ENCODE results near the gene DOK5. TPM values are rescaled to one million over a fixed set of nuclear protein-coding genes. Genes with fewer than 3 reads are reported as not detected.

Gene DOK5
- total and polyA plus RNA-seq, 9 of the 15 experiments (the other 6 are each of a cell fraction or from before 2014, with no cell fraction given) = not detected

GRCh38 chr20:54633374-54634355, 158.3 kb downstream of the DOK5 start:
- under 1% methylated on average over 13 of the region's 13 CpGs for WGBS (ENCODE audit: insufficient coverage, low coverage, missing lambda C conversion rate)
- no peak overlapping the region for H3K27ac ChIP-seq (ENCODE audit: extremely low read depth, low read depth, low read length)
- no peaks in the 10 kb centered on the region for H3K4me1 ChIP-seq (replicated peaks in 1 of 2; ENCODE audit: control insufficient read depth in 2 of 2, insufficient read depth in 2 of 2, low read length in 2 of 2)
- intact Hi-C loops (cut with micrococcal nuclease) (no loop called here), in situ Hi-C loops (cut with MboI) (loop anchor here (25.0 kb wide), 1 partner anchor 671 kb away; no protein-coding TSS in a partner anchor)
- ATAC-seq = no peak
- H3K27me3 ChIP-seq (ENCODE audit: control insufficient read depth in 2 of 2, insufficient read depth in 2 of 2, low read length in 2 of 2) = no peaks in the 10 kb centered on the region
- CTCF ChIA-PET (ENCODE audit: low intra/inter-chr PET ratio) = no interaction called here
- H3K4me2 ChIP-seq (ENCODE audit: insufficient read depth, low read length) = no peak overlapping the region
- H3K9ac ChIP-seq (ENCODE audit: insufficient read depth in 1 of 2, low read depth in 2 of 2, low read length in 2 of 2) = no peak overlapping the region
- TF ChIP-seq RB1 (IDR thresholded peaks at IDR 0.05; ENCODE audit: low read depth) = no peak
- TF ChIP-seq NRF1 (conservative IDR thresholded peaks at IDR 0.05 in 1 of 2, IDR thresholded peaks at IDR 0.05 in 1 of 2) = no peak
- TF ChIP-seq, protein P1, sequence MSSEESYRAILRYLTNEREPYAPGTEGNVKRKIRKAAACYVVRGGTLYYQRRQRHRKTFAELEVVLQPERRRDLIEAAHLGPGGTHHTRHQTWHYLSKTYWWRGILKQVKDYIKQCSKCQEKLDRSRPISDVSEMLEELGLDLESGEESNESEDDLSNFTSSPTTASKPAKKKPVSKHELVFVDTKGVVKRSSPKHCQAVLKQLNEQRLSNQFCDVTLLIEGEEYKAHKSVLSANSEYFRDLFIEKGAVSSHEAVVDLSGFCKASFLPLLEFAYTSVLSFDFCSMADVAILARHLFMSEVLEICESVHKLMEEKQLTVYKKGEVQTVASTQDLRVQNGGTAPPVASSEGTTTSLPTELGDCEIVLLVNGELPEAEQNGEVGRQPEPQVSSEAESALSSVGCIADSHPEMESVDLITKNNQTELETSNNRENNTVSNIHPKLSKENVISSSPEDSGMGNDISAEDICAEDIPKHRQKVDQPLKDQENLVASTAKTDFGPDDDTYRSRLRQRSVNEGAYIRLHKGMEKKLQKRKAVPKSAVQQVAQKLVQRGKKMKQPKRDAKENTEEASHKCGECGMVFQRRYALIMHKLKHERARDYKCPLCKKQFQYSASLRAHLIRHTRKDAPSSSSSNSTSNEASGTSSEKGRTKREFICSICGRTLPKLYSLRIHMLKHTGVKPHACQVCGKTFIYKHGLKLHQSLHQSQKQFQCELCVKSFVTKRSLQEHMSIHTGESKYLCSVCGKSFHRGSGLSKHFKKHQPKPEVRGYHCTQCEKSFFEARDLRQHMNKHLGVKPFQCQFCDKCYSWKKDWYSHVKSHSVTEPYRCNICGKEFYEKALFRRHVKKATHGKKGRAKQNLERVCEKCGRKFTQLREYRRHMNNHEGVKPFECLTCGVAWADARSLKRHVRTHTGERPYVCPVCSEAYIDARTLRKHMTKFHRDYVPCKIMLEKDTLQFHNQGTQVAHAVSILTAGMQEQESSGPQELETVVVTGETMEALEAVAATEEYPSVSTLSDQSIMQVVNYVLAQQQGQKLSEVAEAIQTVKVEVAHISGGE (CRISPR knock-in tag; IDR thresholded peaks at IDR 0.05) = peak in 1 of 3 experiments; percentile 77; a peak in 2 of 6 replicates
- no peak for TF ChIP-seq AFF4 (CRISPR knock-in tag; IDR thresholded peaks at IDR 0.05)
- TF ChIP-seq ZBTB5 (IDR thresholded peaks at IDR 0.05) = no peak
- TF ChIP-seq SETDB1 (IDR thresholded peaks at IDR 0.05; ENCODE audit: low read length) = no peak
- TF ChIP-seq ZKSCAN3 (CRISPR knock-in tag; IDR thresholded peaks at IDR 0.05) = no peak
- TF ChIP-seq, protein P2, sequence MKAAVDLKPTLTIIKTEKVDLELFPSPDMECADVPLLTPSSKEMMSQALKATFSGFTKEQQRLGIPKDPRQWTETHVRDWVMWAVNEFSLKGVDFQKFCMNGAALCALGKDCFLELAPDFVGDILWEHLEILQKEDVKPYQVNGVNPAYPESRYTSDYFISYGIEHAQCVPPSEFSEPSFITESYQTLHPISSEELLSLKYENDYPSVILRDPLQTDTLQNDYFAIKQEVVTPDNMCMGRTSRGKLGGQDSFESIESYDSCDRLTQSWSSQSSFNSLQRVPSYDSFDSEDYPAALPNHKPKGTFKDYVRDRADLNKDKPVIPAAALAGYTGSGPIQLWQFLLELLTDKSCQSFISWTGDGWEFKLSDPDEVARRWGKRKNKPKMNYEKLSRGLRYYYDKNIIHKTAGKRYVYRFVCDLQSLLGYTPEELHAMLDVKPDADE (conservative IDR thresholded peaks at IDR 0.05; ENCODE audit: control insufficient read depth, low read depth, low read length) = no peak
- TF ChIP-seq SPI1 (IDR thresholded peaks at IDR 0.05; ENCODE audit: borderline replicate concordance, low read depth, low read length) = peak; percentile 52; the same call in 1 of the 2 replicates
- no TSS peak for BruUV-seq (replicated peaks)
- no peaks in the 10 kb centered on the region for H3K9me1 ChIP-seq (ENCODE audit: control insufficient read depth, insufficient read depth, low read length)
- no peaks in the 10 kb centered on the region for H3K36me3 ChIP-seq (ENCODE audit: control insufficient read depth, insufficient read depth, low read length)
- H4K20me1 ChIP-seq (replicated peaks; ENCODE audit: control insufficient read depth, insufficient read depth, low read length) = no peaks in the 10 kb centered on the region
- no peaks in the 10 kb centered on the region for H3K9me3 ChIP-seq (replicated peaks; ENCODE audit: control insufficient read depth, insufficient read depth, low read depth, low read length)
- H2AFZ ChIP-seq (ENCODE audit: low read depth, low read length) = no peak overlapping the region
- DNase-seq (ENCODE audit: extremely low read depth in 1 of 4, low spot score in 3 of 4) = no peak
- no peak for FAIRE-seq
- no peaks in the 10 kb centered on the region for H3K79me2 ChIP-seq (ENCODE audit: control insufficient read depth, insufficient read depth, low read length)
- POLR2A ChIA-PET = interaction anchor here (0.7 kb wide), 1 partner anchor 10 kb away, joined by 3 read pairs; no protein-coding TSS in a partner anchor
- no peak overlapping the region for H3K4me3 ChIP-seq

Data from K562 (cell line).